Endothelial cell (in vitro differentiated cells): ENCODE data around the gene CCT2. TPM values are rescaled to one million over a fixed set of nuclear protein-coding genes. Genes with fewer than 3 reads are reported as not detected.

Source experiments
- DNase-seq: peaks from one replicate; pipeline ENCODE4 v3.0.0; 2021; ENCODE audit warnings: low spot score
- H3K27ac Mint-ChIP-seq: one replicate; pipeline ENCODE4 v1.8.0; 2021; ENCODE audit warnings: mixed read lengths, inconsistent platforms; ENCODE audit not compliant: unreplicated experiment
- H3K27me3 Mint-ChIP-seq: one replicate; pipeline ENCODE4 v1.8.0; 2021; ENCODE audit warnings: mild to moderate bottlenecking, moderate library complexity, mixed read lengths, inconsistent platforms; ENCODE audit not compliant: unreplicated experiment
- H3K36me3 Mint-ChIP-seq: one replicate; pipeline ENCODE4 v1.8.0; 2021; ENCODE audit warnings: mild to moderate bottlenecking, low read depth, mixed read lengths, inconsistent platforms; ENCODE audit not compliant: unreplicated experiment
- H3K4me1 Mint-ChIP-seq: one replicate; pipeline ENCODE4 v1.8.0; 2021; ENCODE audit warnings: mild to moderate bottlenecking, mixed read lengths, inconsistent platforms; ENCODE audit not compliant: unreplicated experiment
- H3K4me3 Mint-ChIP-seq: one replicate; pipeline ENCODE4 v1.8.0; 2021; ENCODE audit warnings: mild to moderate bottlenecking, mixed read lengths, inconsistent platforms; ENCODE audit not compliant: unreplicated experiment
- H3K9me3 Mint-ChIP-seq: one replicate; pipeline ENCODE4 v1.8.0; 2021; ENCODE audit warnings: mixed read lengths, inconsistent platforms; ENCODE audit not compliant: unreplicated experiment
- CTCF ChIP-seq: fragments of 200-600 bp; sonication (generic); IDR thresholded peaks from one replicate; pipeline ENCODE4 v1.5.0; 2021; ENCODE audit warnings: antibody characterized with exemption; ENCODE audit not compliant: unreplicated experiment
- long read RNA-seq: library from polyadenylated mRNA; unstranded; transcript quantifications from one replicate; pipeline ENCODE4 v2.0.0, GENCODE V29; 2020; ENCODE audit not compliant: unreplicated experiment
- total RNA-seq: library from RNA; stranded (reverse); fragmentation: NEBNext Ultra II Directional; extraction: Animal tissue kit (Norgen Biotek cat#: 25700); gene quantifications from one replicate; pipeline ENCODE4 v1.2.1, GENCODE V29; 2021; ENCODE audit not compliant: unreplicated experiment

CCT2 gene
- 153 TPM for total RNA-seq
- long read RNA-seq, transcript CCT2-201 (16 exons, 2,041 nt), result major isoform, 104 of 128 reads
- long read RNA-seq, partial matches to known transcripts, result 13 of 128 reads
- long read RNA-seq, other reads (novel, unspliced or antisense), result 7 of 128 reads

DNA sequence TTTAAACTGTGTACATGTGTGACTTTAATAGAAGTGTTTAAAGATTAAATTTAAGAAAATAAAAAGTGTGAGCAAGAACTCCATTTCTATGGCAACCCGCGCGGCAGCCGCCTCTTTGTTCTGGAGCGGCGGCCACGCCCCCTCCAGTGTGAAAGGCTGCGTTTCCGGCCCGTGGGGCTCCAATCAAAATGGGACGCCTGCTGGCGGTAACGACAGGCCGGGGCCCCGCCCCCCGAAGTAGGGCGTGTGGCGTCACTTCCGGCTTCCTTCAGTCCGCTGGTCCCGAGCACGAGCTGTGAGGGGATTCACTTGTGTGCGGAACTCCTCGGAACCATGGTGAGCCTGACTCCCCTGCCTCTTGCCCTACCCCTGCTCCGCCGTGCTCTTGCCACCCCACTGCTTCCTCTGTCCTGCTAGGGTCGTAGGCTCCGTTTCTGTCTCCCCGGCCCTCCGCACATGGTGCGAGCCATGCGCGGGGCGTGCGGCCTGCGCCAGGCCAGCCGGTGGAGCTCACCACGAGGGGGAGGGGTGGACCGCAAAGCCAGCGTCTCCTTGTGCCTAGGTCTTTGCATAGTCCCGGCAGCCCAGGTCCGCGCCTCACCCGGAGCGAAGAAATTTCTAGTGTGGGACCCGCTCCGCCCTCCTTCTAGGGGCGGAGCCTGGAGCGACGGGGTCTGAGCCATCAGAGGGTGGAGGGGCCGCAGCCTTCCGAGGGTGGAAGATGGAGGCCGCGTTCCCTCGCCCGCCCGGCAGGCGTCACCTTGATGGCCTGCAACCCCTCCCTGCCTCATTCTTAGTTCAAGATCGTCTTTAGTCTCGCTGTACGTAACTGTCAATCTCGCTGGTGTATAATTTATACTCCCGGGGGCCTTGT lies at the start of gene CCT2:
CCT2 (plus strand) TSS at position 271 of the 874 bp plus-strand sequence; CDS start at position 334, 63 bp downstream.
- DNase-seq, result peak; percentile 97
- Mint-ChIP-seq H3K36me3 (peaks cover 14% of the 10 kb centered on the region), H3K4me3 (peak within 1 kb of the TSS; percentile 95), H3K27me3 (peaks cover 3% of the 10 kb centered on the region), H3K9me3 (no peaks in the 10 kb centered on the region), H3K4me1 (no peaks in the 10 kb centered on the region), H3K27ac (peak within 1 kb of the TSS; percentile 92)
- peak; percentile 28 for TF ChIP-seq CTCF

DNA sequence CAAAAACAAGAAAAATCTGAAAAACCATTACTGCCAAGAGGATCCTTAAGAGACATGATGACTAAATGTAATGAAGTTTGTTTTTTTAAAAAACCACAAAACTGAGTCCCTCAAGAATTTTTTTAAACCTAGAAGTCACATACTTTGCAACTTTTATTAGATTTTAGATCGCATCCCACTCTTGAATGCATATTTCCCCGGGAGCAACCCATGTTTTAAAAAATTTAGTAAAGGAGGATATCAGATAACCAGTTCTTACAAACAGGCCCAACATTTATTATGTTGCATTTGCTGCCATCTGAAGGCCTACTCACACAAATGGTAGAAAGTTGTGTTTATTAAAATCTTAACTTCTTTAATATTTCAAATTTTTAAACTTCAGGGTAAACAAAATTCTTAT lies 44.3 kb upstream of the CCT2 start:
- Mint-ChIP-seq H3K4me1 (no peaks in the 10 kb centered on the region), H3K36me3 (peaks cover 6% of the 10 kb centered on the region), H3K4me3 (no peak overlapping the region), H3K27ac (no peak overlapping the region), H3K27me3 (no peaks in the 10 kb centered on the region), H3K9me3 (no peaks in the 10 kb centered on the region)
- TF ChIP-seq CTCF, result no peak
- DNase-seq, result no peak

- no peak for DNase-seq
- Mint-ChIP-seq H3K4me1 (no peaks in the 10 kb centered on the region), H3K4me3 (no peak overlapping the region), H3K27ac (no peak overlapping the region), H3K27me3 (peaks cover 1% of the 10 kb centered on the region), H3K36me3 (peaks cover 6% of the 10 kb centered on the region), H3K9me3 (no peaks in the 10 kb centered on the region)
- TF ChIP-seq CTCF, result no peak
Observed at GRCh38 chr12:69544087-69544486, 41.2 kb upstream of the CCT2 start.

- Mint-ChIP-seq H3K4me1 (no peaks in the 10 kb centered on the region), H3K9me3 (no peaks in the 10 kb centered on the region), H3K27ac (no peak overlapping the region), H3K27me3 (peaks cover 3% of the 10 kb centered on the region), H3K4me3 (no peak overlapping the region), H3K36me3 (peaks cover 6% of the 10 kb centered on the region)
- TF ChIP-seq CTCF, result no peak
- no peak for DNase-seq
Observed at GRCh38 chr12:69545081-69545480, 40.2 kb upstream of the CCT2 start.
